ENCODE results near the gene RYR3.

RYR3 gene

DNA sequence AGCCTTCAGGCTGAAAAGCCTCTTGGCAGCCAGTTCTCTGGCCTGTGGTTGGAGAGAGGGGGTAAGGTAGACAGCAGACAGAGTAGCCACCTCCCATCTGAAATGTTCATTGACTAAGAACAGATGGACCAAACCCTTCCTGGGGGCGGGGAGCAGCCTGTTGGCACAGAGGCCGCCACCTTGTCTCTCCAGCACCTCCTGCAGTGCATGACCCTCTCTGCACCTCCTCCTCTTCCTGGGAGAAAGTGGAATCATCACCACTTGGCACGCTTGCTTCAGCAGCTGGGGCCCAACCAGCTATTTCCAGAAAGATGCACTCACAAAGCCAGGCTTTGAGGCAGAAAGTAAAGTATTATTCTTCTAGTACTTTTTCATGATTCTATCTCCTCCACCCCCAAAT is 344.1 kb downstream of the RYR3 start:
- ATAC-seq, result no peak
- no peak for TF ChIP-seq CSRNP3 (CRISPR knock-in tag; IDR thresholded peaks at IDR 0.05)
- TF ChIP-seq ZFP30 (CRISPR knock-in tag; IDR thresholded peaks at IDR 0.05), result no peak
- TF ChIP-seq TCF4 (CRISPR knock-in tag; IDR thresholded peaks at IDR 0.05; ENCODE audit: borderline replicate concordance), result no peak
- TF ChIP-seq, protein P1, sequence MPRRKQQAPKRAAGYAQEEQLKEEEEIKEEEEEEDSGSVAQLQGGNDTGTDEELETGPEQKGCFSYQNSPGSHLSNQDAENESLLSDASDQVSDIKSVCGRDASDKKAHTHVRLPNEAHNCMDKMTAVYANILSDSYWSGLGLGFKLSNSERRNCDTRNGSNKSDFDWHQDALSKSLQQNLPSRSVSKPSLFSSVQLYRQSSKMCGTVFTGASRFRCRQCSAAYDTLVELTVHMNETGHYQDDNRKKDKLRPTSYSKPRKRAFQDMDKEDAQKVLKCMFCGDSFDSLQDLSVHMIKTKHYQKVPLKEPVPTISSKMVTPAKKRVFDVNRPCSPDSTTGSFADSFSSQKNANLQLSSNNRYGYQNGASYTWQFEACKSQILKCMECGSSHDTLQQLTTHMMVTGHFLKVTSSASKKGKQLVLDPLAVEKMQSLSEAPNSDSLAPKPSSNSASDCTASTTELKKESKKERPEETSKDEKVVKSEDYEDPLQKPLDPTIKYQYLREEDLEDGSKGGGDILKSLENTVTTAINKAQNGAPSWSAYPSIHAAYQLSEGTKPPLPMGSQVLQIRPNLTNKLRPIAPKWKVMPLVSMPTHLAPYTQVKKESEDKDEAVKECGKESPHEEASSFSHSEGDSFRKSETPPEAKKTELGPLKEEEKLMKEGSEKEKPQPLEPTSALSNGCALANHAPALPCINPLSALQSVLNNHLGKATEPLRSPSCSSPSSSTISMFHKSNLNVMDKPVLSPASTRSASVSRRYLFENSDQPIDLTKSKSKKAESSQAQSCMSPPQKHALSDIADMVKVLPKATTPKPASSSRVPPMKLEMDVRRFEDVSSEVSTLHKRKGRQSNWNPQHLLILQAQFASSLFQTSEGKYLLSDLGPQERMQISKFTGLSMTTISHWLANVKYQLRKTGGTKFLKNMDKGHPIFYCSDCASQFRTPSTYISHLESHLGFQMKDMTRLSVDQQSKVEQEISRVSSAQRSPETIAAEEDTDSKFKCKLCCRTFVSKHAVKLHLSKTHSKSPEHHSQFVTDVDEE (CRISPR knock-in tag; IDR thresholded peaks at IDR 0.05), result no peak
- no peak for TF ChIP-seq ZFP3 (CRISPR knock-in tag; IDR thresholded peaks at IDR 0.05)
- TF ChIP-seq TOX (CRISPR knock-in tag; IDR thresholded peaks at IDR 0.05; ENCODE audit: borderline replicate concordance), result no peak
- no peak for TF ChIP-seq CREB5 (CRISPR knock-in tag; IDR thresholded peaks at IDR 0.05; ENCODE audit: low read depth)
- TF ChIP-seq GLIS3 (CRISPR knock-in tag; IDR thresholded peaks at IDR 0.05), result no peak
- TF ChIP-seq SNAI2 (CRISPR knock-in tag; IDR thresholded peaks at IDR 0.05), result no peak
- TF ChIP-seq ZNF565 (CRISPR knock-in tag; conservative IDR thresholded peaks at IDR 0.05; ENCODE audit: low read depth), result no peak
- TF ChIP-seq ISL1 (CRISPR knock-in tag; IDR thresholded peaks at IDR 0.05), result no peak
- TF ChIP-seq PPARA (CRISPR knock-in tag; IDR thresholded peaks at IDR 0.05; ENCODE audit: borderline replicate concordance), result no peak
- no peak for TF ChIP-seq OSR1 (CRISPR knock-in tag; IDR thresholded peaks at IDR 0.05)

DNA sequence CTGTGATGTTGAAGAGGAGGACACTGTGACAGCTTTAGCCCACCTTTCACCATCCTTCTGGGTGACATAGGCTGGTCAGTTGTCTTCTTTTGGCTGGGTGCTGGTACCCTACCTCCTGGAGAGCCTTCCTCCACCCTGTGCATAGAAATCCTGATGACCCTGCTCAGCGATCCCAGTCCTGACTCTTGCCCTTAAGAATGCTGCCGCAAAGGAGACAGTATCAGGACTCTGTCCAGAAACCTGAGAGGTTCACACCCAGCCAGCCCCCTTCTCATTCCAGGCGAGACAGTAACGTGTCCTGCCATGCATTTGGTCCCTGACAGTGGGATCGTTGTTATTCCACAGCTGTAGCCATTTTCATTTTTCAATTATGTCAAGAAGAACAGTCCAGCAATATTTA is 344.7 kb downstream of the RYR3 start:
- TF ChIP-seq CREB5 (CRISPR knock-in tag; IDR thresholded peaks at IDR 0.05; ENCODE audit: low read depth), result no peak
- no peak for TF ChIP-seq TCF4 (CRISPR knock-in tag; IDR thresholded peaks at IDR 0.05; ENCODE audit: borderline replicate concordance)
- no peak for ATAC-seq

- no peak for ATAC-seq
- TF ChIP-seq ZNF70 (CRISPR knock-in tag; IDR thresholded peaks at IDR 0.05) (no peak), ZFP30 (CRISPR knock-in tag; IDR thresholded peaks at IDR 0.05) (no peak), CSDC2 (CRISPR knock-in tag; IDR thresholded peaks at IDR 0.05) (no peak), OSR1 (CRISPR knock-in tag; IDR thresholded peaks at IDR 0.05) (no peak), CREB5 (CRISPR knock-in tag; IDR thresholded peaks at IDR 0.05; ENCODE audit: low read depth) (no peak), TCF4 (CRISPR knock-in tag; IDR thresholded peaks at IDR 0.05; ENCODE audit: borderline replicate concordance) (no peak), PPARA (CRISPR knock-in tag; IDR thresholded peaks at IDR 0.05; ENCODE audit: borderline replicate concordance) (no peak), ZNF565 (CRISPR knock-in tag; conservative IDR thresholded peaks at IDR 0.05; ENCODE audit: low read depth) (no peak), BACH2 (CRISPR knock-in tag; IDR thresholded peaks at IDR 0.05; ENCODE audit: borderline replicate concordance) (no peak), RARB (CRISPR knock-in tag; IDR thresholded peaks at IDR 0.05) (no peak), GLIS3 (CRISPR knock-in tag; IDR thresholded peaks at IDR 0.05) (no peak)
- TF ChIP-seq, protein P2, sequence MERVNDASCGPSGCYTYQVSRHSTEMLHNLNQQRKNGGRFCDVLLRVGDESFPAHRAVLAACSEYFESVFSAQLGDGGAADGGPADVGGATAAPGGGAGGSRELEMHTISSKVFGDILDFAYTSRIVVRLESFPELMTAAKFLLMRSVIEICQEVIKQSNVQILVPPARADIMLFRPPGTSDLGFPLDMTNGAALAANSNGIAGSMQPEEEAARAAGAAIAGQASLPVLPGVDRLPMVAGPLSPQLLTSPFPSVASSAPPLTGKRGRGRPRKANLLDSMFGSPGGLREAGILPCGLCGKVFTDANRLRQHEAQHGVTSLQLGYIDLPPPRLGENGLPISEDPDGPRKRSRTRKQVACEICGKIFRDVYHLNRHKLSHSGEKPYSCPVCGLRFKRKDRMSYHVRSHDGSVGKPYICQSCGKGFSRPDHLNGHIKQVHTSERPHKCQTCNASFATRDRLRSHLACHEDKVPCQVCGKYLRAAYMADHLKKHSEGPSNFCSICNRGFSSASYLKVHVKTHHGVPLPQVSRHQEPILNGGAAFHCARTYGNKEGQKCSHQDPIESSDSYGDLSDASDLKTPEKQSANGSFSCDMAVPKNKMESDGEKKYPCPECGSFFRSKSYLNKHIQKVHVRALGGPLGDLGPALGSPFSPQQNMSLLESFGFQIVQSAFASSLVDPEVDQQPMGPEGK (CRISPR knock-in tag; IDR thresholded peaks at IDR 0.05; ENCODE audit: borderline replicate concordance), result no peak
- TF ChIP-seq, protein P3, sequence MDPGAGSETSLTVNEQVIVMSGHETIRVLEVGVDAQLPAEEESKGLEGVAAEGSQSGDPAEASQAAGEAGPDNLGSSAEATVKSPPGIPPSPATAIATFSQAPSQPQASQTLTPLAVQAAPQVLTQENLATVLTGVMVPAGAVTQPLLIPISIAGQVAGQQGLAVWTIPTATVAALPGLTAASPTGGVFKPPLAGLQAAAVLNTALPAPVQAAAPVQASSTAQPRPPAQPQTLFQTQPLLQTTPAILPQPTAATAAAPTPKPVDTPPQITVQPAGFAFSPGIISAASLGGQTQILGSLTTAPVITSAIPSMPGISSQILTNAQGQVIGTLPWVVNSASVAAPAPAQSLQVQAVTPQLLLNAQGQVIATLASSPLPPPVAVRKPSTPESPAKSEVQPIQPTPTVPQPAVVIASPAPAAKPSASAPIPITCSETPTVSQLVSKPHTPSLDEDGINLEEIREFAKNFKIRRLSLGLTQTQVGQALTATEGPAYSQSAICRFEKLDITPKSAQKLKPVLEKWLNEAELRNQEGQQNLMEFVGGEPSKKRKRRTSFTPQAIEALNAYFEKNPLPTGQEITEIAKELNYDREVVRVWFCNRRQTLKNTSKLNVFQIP (CRISPR knock-in tag; IDR thresholded peaks at IDR 0.05; ENCODE audit: borderline replicate concordance, low read depth), result no peak
These were observed 345.4 kb downstream of the RYR3 start for GRCh38 chr15:33656168-33656567.
